Forelimb muscle (tissue), 1 donor: Measurements from ENCODE around the gene FLNB. TPM values are rescaled to one million over a fixed set of nuclear protein-coding genes. Genes with fewer than 3 reads are reported as not detected.

ENCODE experiments used
- DNase-seq: peaks from one replicate; pipeline ENCODE4 v3.0.0-alpha.2; 2013; ENCODE audit warnings: low read depth
- polyA plus RNA-seq: library from polyadenylated mRNA; unstranded; fragments of 120-200 nt; gene quantifications from one replicate; pipeline ENCODE4 v1.2.1, GENCODE V29; 2013; ENCODE audit not compliant: insufficient read length

FLNB gene
- polyA plus RNA-seq, 1 donor: 43.4 TPM

DNA sequence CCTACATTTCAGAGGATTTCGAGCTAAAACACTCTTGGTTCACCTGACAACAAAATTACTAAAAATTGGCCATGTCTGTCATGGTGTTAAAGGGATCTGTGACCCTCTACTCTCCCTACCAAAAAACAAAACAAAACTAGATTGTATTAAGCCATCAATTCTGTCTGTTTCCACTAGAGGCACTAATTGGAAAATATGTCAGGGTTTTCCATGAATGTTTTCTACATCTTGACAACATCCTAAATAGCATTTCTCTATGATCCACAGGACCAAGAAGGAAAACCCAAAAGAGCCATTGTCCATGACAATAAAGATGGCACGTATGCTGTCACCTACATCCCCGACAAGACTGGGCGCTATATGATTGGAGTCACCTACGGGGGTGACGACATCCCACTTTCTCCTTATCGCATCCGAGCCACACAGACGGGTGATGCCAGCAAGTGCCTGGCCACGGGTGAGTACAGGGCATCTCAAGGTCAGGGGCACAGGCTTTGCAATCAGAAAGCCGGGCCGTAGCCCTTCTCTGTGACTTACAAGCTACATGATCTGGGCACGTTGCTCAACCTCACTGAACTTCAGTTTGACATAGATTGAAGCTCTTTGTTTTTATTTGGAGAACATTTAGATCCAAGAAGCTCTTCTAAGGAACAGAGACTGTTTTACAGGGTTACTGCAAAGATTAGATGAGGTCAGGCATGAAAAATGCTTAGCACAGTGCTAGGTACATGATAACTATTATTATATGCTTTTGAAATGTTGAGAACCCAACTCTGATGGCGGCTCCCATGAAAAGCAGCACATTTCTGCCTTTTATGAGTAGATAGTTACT, 127.7 kb downstream of the FLNB start:
- DNase-seq: no peak

DNA sequence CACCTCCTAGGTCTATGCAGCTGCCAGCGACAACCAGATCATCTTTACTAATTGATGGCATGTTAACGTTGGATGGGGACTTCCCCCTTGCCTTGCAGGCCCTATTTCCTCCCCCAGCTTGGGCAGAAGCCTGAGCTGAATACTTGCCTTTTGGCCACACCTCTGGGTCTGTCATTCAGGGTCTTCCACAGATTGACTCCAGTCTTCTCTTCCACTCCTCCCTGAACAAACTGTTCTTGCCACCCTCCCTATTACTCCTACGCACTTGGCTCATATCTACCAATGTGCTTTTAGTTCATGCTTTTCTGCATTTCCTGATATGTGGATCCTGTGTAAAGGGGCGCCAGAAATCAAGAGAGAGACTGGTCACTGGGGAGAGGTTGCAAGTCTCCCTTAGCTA, 129.1 kb downstream of the FLNB start:
- no peak for DNase-seq

DNA sequence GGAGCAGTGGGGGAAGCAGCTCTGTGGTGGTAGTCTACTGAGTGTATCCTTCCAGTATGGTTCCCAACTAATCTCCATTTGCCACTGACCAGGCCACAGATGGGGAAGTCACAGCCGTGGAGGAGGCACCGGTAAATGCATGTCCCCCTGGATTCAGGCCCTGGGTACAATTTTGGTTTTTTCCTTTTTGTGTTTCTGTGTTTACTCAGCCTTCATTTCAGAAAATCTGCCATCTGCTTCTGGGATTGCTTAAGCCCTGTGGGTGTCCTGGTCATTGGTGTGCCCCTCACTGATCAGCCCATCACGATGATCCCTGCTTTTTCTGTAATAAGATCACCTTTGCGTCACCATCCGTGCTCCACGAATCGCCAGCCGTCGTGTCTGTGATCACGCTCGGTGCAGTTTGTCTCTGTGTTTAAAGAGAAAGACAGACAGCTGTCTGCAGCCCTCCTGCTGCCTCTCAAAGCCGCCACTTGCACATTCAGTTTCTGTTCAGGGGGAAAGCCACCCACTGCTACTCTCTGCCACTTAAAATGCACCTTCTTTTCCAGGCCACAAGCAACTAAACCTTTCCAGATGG, 133.6 kb downstream of the FLNB start:
- DNase-seq: no peak

DNA sequence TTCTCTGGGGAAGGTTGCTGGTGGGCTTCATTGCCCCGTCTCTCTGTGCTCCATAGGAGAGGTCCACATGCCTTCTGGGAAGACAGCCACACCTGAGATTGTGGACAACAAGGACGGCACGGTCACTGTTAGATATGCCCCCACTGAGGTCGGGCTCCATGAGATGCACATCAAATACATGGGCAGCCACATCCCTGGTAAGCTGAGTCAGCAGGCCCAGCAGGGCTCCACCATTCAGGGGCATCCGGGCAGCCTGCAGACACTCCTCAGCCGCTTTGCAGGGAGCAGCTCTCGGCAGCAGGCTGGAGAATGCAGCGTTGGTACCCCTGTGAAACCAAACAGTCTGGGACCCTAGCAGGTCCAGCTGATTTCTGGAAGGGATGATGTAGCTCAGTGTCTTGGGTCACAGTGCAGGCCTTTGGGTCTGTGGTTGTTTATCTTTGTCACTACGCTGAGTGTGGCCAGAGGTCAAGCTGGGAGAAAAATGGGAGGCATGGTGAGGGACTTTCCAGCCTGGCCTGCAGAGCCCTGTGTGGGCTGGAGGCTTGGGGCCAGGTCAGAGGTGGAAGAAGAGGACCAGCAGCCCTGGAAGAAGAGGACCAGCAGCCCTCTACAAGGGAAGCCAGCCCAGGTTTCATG, 135.3 kb downstream of the FLNB start:
- DNase-seq: no peak

DNA sequence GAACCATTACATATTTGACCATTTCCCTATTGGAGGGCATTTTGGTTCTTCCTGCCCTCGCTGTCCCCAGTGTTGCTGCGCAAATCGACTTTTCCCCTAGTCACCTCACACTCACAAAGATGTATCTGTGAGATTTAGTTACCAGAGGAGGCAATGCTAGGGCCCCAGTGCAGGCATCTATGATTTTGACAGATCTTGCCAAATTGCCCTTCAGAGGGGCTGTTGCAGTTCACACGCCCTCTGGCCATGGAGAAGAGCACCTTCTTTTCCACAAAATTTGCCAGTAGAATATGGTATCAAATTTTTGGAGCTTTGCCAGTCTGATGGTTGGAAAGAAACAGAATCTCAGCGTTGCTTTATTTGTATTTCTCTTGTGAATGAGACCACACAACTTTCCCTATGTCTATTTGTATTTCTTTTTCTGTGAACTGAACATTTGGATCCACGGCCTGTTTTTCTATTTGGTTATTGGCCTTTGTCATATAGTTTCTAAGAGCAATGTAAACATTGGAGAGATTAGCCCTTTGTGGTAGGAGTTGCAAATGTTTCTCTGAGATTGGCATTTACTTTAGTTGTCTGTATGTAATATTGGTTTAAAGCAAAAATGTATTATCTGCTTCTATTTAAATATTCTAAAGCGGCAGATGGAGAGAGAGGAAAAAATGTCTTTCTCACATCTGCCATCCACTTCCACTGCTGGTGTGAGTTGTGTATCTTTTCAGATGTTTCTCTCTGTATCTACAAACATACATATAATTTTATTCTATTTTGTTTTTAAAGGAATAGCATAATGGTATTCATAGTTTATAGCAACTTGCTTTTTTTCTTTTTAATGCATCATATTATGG, 136.5 kb downstream of the FLNB start:
- no peak for DNase-seq

DNA sequence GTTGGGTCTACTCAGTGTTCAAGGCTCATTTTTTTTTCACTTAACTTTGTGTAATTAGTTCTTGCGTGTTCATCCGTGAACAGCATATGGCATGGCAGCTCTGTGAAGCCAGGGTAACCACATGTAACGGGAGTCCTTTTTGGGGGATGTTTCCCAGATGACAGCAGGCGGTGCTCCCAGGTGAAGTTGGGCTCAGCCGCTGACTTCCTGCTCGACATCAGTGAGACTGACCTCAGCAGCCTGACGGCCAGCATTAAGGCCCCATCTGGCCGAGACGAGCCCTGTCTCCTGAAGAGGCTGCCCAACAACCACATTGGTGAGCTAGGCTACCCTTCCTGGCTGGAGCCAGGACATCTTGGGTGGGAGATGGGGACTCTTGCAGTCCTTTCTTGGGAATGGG, 139.8 kb downstream of the FLNB start:
- DNase-seq: no peak

DNA sequence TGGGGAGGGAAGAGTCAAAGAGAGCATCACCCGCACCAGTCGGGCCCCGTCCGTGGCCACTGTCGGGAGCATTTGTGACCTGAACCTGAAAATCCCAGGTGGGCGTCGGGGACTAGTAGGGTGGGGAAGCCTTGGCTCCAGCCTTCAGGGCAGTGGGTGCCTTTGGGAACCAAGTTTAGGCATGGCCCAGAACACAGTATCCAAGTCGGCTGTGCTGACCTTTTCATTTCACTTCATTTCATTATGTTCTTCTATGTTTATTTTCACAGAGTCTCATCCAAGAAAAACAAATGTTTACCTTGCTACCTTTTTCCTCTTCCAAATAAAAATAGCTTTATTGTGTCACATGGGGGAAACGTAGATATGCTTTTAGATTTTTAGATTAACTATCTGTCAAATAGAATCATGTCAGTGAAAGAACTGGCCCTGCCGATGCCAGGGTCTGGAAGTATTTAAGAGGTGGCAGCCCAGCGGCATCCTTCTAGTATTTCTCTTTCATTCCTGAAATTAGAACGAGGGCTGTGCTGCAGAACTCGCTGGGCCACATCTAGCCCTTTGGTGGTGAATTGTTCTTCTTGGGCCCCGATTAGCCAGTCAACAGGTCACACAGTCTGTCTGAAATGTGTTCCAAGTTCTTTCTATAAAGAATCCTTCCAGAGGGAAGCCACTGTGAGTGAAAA, 142.0 kb downstream of the FLNB start:
- no peak for DNase-seq

DNA sequence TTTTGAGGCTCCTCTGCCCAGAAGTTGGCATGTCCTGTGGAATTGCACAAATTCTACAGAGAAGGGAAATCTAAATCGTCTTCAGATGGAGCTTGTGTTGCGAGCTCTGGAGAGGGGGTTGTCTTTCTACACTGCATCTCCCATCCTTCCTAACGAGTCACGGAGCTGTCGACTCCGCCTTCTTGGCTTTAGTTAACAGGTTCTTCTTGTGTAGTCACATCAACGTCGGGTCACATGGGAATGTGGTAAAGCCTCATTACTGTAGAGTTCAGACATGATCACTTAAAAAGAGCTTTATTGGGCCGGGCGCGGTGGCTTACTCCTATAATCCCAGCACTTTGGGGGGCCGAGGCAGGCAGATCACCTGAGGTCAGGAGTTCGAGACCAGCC, 142.6 kb downstream of the FLNB start:
- DNase-seq: no peak

DNA sequence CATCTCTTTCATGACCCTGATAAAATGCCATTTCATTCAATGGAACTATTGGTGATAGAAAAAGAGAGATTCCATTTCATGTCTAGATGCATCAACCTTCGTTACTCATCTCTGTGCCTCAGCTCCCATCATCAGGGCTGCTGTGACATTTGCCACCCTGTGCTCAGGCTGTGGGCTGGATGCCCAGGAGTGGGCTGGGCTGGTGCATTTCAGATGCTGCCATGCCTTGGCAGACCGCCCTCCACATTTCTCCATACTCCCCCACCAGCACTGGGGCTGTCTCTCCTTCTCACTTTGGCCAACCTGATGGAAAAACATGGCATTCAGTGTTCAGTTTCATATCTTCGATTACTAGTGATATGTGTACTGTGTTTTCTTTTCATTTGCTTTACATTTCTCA, 143.4 kb downstream of the FLNB start:
- DNase-seq: no peak

DNA sequence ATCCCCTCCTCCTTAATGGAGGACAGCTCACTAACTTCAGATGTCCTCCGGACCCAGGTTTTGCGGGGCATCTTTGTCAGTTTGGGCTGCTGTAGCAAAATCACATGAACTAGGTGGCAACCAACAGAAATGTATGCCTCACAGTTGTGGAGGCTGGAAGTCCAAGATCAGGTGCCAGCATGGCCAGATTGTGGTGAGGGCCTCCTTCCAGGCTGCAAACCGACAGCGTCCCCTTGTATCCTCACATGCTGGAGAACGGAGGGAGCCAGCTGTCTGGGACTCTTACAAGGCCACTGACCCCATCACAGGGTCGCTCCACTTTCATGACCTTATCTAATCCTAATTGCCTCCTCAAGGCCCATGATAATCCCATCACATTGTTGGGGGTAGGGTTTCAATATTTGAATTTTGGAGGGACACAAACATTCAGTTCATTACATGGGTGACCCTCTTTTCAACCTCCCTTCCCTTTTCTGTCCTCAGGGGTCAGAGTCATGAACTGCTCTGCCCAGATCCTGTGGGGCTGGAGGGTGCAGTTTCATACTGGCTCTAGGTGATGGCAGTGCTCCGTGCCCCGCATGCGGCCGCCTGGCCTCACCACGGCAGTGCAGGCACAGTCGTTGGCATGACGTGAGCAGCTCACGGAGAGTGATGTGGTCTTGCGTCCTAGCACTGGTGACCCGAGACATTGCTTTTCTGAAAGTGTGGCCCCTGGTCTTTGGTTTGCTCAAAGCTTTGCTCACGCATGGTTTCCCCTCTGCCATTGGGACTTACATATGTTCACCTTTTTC, 144.2 kb downstream of the FLNB start:
- no peak for DNase-seq

DNA sequence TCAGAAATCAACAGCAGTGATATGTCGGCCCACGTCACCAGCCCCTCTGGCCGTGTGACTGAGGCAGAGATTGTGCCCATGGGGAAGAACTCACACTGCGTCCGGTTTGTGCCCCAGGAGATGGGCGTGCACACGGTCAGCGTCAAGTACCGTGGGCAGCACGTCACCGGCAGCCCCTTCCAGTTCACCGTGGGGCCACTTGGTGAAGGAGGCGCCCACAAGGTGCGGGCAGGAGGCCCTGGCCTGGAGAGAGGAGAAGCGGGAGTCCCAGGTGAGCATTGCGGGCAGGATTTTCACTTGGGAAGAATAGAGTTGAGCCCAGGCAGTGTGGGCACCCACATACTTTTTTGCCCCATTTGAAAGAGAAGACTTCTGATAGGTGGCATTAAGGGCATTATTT, 145.1 kb downstream of the FLNB start:
- no peak for DNase-seq

DNA sequence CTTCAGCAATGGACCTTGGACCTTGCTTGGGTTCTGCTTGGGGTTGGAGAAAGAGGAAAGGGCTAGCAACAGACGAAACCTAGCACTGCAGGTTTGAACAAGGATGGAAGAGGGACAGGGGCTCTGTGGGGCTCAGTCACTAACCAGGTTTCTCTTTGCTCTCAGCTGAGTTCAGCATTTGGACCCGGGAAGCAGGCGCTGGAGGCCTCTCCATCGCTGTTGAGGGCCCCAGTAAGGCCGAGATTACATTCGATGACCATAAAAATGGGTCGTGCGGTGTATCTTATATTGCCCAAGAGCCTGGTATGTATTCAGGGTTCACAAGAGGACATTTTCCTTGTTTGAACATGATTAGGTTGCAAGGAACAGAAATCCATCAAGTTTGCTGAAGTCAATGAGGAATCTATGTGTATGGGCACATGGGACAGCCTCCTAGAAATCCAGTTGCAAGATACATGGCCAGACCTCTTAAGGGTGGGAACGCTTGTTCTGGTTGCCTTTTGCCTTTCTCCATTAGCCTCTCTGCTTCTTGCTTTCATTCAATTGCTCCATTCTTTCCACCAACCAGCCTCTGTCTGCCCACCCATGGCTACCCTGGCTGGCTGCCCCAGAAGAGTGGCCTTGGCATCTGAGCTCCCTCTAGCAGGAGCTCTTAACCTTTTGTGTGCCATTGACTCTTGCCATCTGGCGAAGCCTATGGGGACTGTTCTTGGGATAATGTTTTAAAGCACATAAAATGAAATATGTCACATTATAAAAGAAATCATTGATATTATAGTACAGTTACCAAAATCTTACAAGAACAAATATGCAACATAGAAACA, 146.6 kb downstream of the FLNB start:
- no peak for DNase-seq

DNA sequence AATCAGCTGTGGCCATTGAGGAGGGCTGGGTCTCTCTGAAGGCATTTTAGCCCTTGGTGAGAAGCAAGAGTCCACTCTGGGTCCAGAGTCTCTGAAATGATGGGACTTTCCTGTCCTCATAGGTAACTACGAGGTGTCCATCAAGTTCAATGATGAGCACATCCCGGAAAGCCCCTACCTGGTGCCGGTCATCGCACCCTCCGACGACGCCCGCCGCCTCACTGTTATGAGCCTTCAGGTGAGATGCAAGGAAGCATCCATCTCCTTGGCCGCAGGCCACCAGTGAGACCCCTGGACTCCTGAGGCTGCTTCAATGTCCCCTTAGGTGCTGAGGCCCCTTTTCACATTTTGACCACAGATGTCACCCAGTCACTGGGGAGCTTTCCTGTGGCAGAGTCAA, 147.6 kb downstream of the FLNB start:
- no peak for DNase-seq

DNA sequence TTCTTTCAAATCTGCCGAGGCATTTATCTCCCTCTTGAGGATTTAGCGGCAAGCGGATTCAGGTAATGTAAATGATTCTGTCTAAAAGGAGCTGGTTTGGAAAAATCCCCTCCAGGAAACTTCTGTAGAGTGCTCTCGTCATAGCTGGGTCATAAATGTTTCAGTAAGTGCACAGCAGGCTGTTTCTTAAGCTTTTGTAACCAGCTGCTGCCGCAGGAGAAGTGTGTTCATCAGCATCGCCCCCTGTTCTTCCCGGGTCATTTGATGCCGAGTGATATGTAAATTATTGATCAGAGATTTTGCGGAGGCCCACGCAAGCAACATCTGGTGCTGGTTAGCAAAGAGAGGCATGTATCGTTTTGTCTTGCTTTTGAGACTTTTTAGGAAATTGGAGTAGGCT, 149.5 kb downstream of the FLNB start:
- no peak for DNase-seq

DNA sequence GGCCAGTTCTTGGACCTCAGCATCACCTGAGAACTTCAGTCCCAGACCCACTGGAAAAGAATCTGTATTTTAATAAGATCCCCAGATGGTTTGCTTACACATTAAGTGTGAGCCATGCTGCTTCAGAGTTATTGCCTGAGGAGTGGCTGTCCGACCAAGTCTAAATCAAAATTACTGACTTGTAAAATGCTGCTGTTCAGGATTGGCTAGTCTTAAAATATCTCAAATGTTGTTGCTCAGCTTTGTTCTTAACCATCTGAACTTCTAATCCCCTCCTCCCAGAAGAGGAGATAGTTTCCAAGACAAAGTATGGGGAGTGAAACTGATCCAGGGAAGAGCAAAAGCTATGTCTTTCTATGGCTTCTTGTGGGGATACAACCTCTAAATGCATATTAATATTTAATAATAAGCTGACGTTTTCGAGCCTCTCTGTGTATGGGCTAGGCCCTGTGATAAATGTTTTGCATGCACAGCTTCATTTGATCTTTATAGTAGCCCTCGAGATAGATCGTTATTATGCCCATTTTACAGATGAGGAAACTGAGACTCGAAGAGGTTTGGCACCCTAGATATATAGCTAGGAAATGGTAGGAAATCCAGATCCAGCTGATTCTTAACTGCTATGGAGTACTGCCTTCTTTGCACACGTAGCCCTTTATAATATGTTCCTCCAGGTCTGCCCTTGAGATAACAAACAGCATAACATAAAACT, 150.4 kb downstream of the FLNB start:
- no peak for DNase-seq

DNA sequence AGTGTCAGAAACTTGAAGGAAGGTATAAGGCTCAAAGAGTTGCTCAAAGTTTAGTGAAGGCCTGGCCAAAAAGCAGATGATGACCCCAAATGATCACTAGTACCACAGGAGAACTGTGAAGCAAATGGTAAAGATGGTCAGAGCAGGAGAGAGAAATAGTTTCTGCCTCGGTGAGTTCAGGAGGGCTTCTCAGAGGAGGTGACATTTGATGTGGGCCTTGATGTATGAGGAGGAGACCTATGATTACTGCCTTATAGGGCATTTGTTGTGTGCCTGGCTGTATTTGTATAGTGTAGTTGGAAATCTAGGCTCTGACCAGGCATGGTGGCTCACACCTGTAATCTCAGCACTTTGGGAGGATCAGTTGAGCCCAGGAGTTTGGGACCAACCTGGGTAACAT, 152.2 kb downstream of the FLNB start:
- DNase-seq: no peak

DNA sequence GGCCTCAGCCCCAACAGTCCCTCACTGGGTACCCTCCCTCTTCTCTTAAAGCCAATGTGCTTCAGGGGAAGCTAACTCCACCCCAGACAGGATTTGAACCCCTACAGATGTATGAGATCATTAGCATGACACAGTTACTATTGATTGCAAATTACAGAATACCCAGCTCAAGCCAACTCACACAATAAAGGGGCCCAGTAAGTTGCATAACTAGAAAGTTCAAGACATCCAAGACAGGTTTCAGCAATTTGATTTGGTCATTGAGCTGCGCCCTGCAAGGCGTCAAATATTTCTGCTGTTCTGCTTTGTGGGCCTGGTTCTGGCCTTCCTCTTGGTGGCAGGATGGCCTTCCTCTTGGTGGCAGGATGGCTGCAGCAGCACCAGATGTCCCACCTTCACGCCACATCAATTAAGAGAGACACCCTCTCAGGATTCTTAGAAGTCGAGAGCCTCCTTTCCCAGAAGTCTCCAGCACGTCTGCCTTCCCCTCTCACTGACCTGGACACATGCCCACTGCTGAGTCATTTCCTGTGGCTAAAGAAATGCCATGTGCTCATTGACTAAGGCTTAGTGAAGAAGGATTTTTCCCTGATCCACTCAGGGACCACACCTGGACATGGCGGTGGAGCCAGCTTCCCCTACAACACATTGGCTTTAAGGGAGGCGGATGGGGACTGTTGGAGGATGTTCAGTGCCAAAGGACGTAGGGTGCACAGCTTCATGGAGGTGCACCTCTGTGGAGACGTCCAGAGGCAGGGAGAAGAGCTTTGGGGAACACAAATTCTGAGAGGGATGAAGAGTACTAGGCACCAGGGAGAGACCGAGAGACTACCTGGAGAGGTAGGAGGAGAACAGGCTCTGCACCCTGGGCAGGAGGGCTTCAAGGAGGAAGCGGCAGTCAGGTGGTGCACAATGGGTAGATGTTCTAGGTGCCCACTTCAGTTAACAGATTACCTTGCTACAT, 153.5 kb downstream of the FLNB start:
- no peak for DNase-seq

DNA sequence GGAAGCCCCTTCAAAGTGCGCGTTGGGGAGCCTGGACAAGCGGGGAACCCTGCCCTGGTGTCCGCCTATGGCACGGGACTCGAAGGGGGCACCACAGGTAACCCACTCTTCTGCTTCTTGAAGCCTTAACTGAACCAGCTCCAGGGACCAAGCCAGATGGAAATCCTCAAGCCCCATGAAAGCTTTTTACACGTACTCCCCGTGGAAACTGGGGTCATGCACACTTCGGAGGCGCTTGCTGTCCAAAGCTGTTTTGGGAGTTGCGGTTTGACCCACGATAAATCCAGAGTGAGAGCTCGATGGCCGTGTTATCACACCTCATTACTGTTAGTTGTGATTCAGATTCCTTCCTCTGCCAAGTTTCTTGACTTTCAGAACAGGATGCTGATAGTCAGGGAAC, 155.0 kb downstream of the FLNB start:
- DNase-seq: no peak
